GM12878 (cell line): ENCODE data around the gene PRKAR1A. TPM values are rescaled to one million over a fixed set of nuclear protein-coding genes. Genes with fewer than 3 reads are reported as not detected.

ENCODE experiments used
- ATAC-seq: fragments of 200-7000 bp; cut with Tn5 transposase; 3 replicates; pipeline ENCODE4 v1.9.1; 2020; ENCODE audit warnings: mild to moderate bottlenecking, moderate library complexity
- BruUV-seq: library from RNA; stranded (reverse); fragments of 400-500 nt; replicated peaks from 2 replicates; lab custom pipeline; 2021; lab: Mats Ljungman, UMichigan
- CTCF ChIA-PET: fragments of 300-600 bp; sonication (Branson Sonifier 250); formaldehyde crosslinking; extraction: SDS; loops from one replicate; lab custom pipeline; 2021; ENCODE audit warnings: inconsistent platforms; lab: Yijun Ruan, JAX
- POLR2A ChIA-PET: fragments of 350-600 bp; formaldehyde crosslinking; extraction: SDS; loops from one replicate; lab custom pipeline; 2021; ENCODE audit warnings: inconsistent platforms; lab: Charles Lee
- RAD21 ChIA-PET: fragments of 300-600 bp; sonication (Branson Sonifier 250); formaldehyde crosslinking; loops from one replicate; lab custom pipeline; 2023; ENCODE audit warnings: antibody characterized with exemption; ENCODE audit not compliant: unreplicated experiment; lab: Charles Lee
- SMC1A ChIA-PET: fragments of 300-600 bp; sonication (Branson Sonifier 250); formaldehyde crosslinking; loops from one replicate; lab custom pipeline; 2023; ENCODE audit not compliant: unreplicated experiment, uncharacterized antibody; lab: Charles Lee
- DNase-seq: peaks from one replicate; pipeline ENCODE4 v3.0.0-alpha.2; 2011; ENCODE audit warnings: low read depth, low spot score
- FAIRE-seq: peaks from 3 replicates; lab custom pipeline; 2011; peaks lifted over from hg19 to GRCh38; lab: Jason Lieb, UNC
- H2AFZ ChIP-seq: 2 replicates; pipeline ENCODE4 v1.6.0; 2011; ENCODE audit warnings: low read depth, low read length, control low read depth; ENCODE audit not compliant: control insufficient read depth
- H3K27ac ChIP-seq: 2 replicates; pipeline ENCODE4 v1.5.1; 2011; ENCODE audit warnings: control low read depth; ENCODE audit not compliant: control insufficient read depth, insufficient read depth
- H3K27me3 ChIP-seq, 2 experiments: replicated peaks in 1 of 2; 2 replicates each; pipeline versions ENCODE4 v1.6.0 to v1.6.1; 2011; ENCODE audit warnings: low read length in 1 of 2; ENCODE audit not compliant: control insufficient read depth in 2 of 2, insufficient read depth in 2 of 2
- H3K36me3 ChIP-seq, 2 experiments: 2 replicates each; pipeline ENCODE4 v1.5.1; 2011; ENCODE audit warnings: low read length in 1 of 2; ENCODE audit not compliant: control insufficient read depth in 2 of 2, insufficient read depth in 2 of 2
- H3K4me1 ChIP-seq: 2 replicates; pipeline ENCODE4 v1.6.1; 2011; ENCODE audit warnings: mild to moderate bottlenecking, low read length, moderate library complexity, mixed read lengths; ENCODE audit not compliant: control insufficient read depth, insufficient read depth
- H3K4me2 ChIP-seq: 2 replicates; pipeline ENCODE4 v1.6.0; 2011; ENCODE audit warnings: control low read depth; ENCODE audit not compliant: control insufficient read depth, insufficient read depth
- H3K4me3 ChIP-seq: fragments of 200-600 bp; sonication (generic); 2 replicates; pipeline ENCODE4 v1.5.1; 2016
- H3K79me2 ChIP-seq: 2 replicates; pipeline ENCODE4 v1.6.0; 2011; ENCODE audit warnings: low read length; ENCODE audit not compliant: control insufficient read depth, insufficient read depth
- H3K9ac ChIP-seq: 2 replicates; pipeline ENCODE4 v1.8.0; 2011; ENCODE audit warnings: low read length, control low read depth, mixed read lengths; ENCODE audit not compliant: control insufficient read depth, insufficient read depth
- H3K9me3 ChIP-seq: replicated peaks from 3 replicates; pipeline ENCODE4 v1.5.1; 2011; ENCODE audit warnings: mild to moderate bottlenecking, low read length; ENCODE audit not compliant: control insufficient read depth, insufficient read depth
- H4K20me1 ChIP-seq: 2 replicates; pipeline ENCODE4 v1.6.0; 2011; ENCODE audit not compliant: control insufficient read depth, insufficient read depth
- BMI1 ChIP-seq: fragments of 450-650 bp; IDR thresholded peaks from 2 replicates; pipeline ENCODE4 v1.6.1; 2016; ENCODE audit warnings: mild to moderate bottlenecking, moderate library complexity, borderline replicate concordance
- CBX3 ChIP-seq: fragments of 200-600 bp; sonication (generic); IDR thresholded peaks from 2 replicates; pipeline ENCODE4 v1.6.1; 2016; ENCODE audit warnings: low read depth, borderline replicate concordance
- CTCF ChIP-seq, 3 experiments: IDR thresholded peaks in 2 of 3; conservative IDR thresholded peaks in 1 of 3; 2 replicates each; pipeline ENCODE4 v1.5.1; 2011; ENCODE audit warnings: low read depth in 3 of 3, low read length in 3 of 3, mild to moderate bottlenecking in 3 of 3, control low read depth in 2 of 3, moderate library complexity in 2 of 3, inconsistent platforms in 1 of 3, mixed read lengths in 1 of 3; ENCODE audit not compliant: control insufficient read depth in 2 of 3, insufficient read depth in 1 of 3; ENCODE audit errors: extremely low read depth in 1 of 3
- GABPA ChIP-seq: IDR thresholded peaks from 2 replicates; pipeline ENCODE4 v1.6.1; 2014; ENCODE audit warnings: antibody characterized with exemption, low read depth, mild to moderate bottlenecking, inconsistent platforms
- POLR2A ChIP-seq: IDR thresholded peaks from 2 replicates; pipeline ENCODE4 v1.6.1; 2011; ENCODE audit warnings: low read depth, mild to moderate bottlenecking, low read length
- RAD21 ChIP-seq: IDR thresholded peaks from 2 replicates; pipeline ENCODE4 v1.6.1; 2011; ENCODE audit warnings: mild to moderate bottlenecking, low read depth, low read length, moderate library complexity; ENCODE audit not compliant: insufficient read depth
- SUZ12 ChIP-seq: fragments of 200-600 bp; sonication (generic); IDR thresholded peaks from one replicate; pipeline ENCODE4 v1.6.1; 2018; ENCODE audit warnings: antibody characterized with exemption, mild to moderate bottlenecking; ENCODE audit not compliant: unreplicated experiment
- WGBS: methylation state at CpG from one replicate; pipeline ENCODE4 v1.1.6; 2016; ENCODE audit warnings: low lambda C conversion rate; ENCODE audit not compliant: insufficient replicate concordance, insufficient coverage; ENCODE audit errors: missing lambda C conversion rate; 5-methylcytosine and 5-hydroxymethylcytosine counted together
- in situ Hi-C: fragments of 300-500 bp; cut with MboI; formaldehyde crosslinking; loops from 9 replicates; pipeline ENCODE4 v1.14.3; 2018; ENCODE audit warnings: mixed read lengths
- intact Hi-C: fragments of 100-400 bp; cut with micrococcal nuclease; formaldehyde crosslinking; loops from one replicate; pipeline ENCODE4 v1.14.2; 2022; ENCODE audit not compliant: unreplicated experiment
- polyA plus RNA-seq, 11 experiments: library from polyadenylated mRNA; depleted of rRNA in 4 of 11; unstranded in 6 of 11; stranded (reverse) in 5 of 11; fragments of >200 nt; fragmentation: Nextera tagmentation in 4 of 11; fragmentation: Illumina TruSeq in 1 of 11; extraction: Ambion mirVana in 4 of 11; extraction: Trizol in 1 of 11; gene quantifications; 1 replicate in 1 of 11; 2 replicates in 10 of 11; pipeline versions ENCODE4 v1.2.1 to v1.2.3, GENCODE V29; 2011 to 2016; ENCODE audit warnings: inconsistent platforms in 2 of 11, missing spikeins in 2 of 11, low read depth in 1 of 11
- total RNA-seq, 4 experiments: library from RNA; depleted of rRNA in 3 of 4; stranded (reverse); fragments of >200 nt in 3 of 4; fragmentation: Illumina TruSeq in 1 of 4; extraction: Trizol in 1 of 4; gene quantifications; 2 replicates each; pipeline versions ENCODE4 v1.2.1 to v1.2.3, GENCODE V29; 2013 to 2021

The PRKAR1A gene
- total and polyA plus RNA-seq, 10 of the 15 experiments (the other 5 are each of a cell fraction or from before 2014, with no cell fraction given): 29.1 to 200 (median 125) TPM

- TF ChIP-seq CTCF (IDR thresholded peaks at IDR 0.05 in 2 of 3, conservative IDR thresholded peaks at IDR 0.05 in 1 of 3; ENCODE audit: control insufficient read depth in 2 of 3, extremely low read depth in 1 of 3, insufficient read depth in 1 of 3, low read depth in 3 of 3, low read length in 3 of 3) (no peak), RAD21 (no peak), POLR2A (no peak)
Measured at GRCh38 chr17:68591583-68591982, 79.4 kb downstream of the PRKAR1A start (continued).

GRCh38 chr17:68592009-68592408, 79.8 kb downstream of the PRKAR1A start:
- POLR2A ChIA-PET: no interaction called here
- 0% methylated on average over 2 of the region's 2 CpGs for WGBS
- intact Hi-C loops (no loop called here), in situ Hi-C loops (no loop called here)
- SMC1A ChIA-PET: interaction anchor here (1.3 kb wide), 1 partner anchor 13 kb away, joined by 3 read pairs; no protein-coding TSS in a partner anchor
- CTCF ChIA-PET: interaction anchor here (0.7 to 1.0 kb wide), 2 partner anchors 22 to 464 kb away, joined by 3 read pairs; no protein-coding TSS in a partner anchor
- Histone ChIP-seq H3K27ac (no peak overlapping the region), H3K4me2 (no peak overlapping the region), H3K36me3 (no peaks in the 10 kb centered on the region), H4K20me1 (no peaks in the 10 kb centered on the region), H3K79me2 (no peaks in the 10 kb centered on the region), H3K9ac (no peak overlapping the region), H3K27me3 (peaks cover 2% of the 10 kb centered on the region in 2 experiments; a peak in 2 of 4 replicates), H3K9me3 (no peaks in the 10 kb centered on the region; the same call in 2 of the 3 replicates), H3K4me1 (no peaks in the 10 kb centered on the region), H2AFZ (no peak overlapping the region), H3K4me3 (no peak overlapping the region)
- RAD21 ChIA-PET: no interaction called here
- ATAC-seq (no peak), FAIRE-seq (no peak), DNase-seq (no peak)
- no peak for TF ChIP-seq BMI1
- TF ChIP-seq CBX3: no peak
- no peak for TF ChIP-seq SUZ12
- TF ChIP-seq GABPA: no peak
- no TSS peak for BruUV-seq
